Stimulated activated CD4-positive, alpha-beta T cell treated with anti-CD3 and anti-CD28 coated beads, Interleukin-1b, Interleukin-23, amount 100 ng/mL, for 1 hour (primary cell): ENCODE measurements around the gene TRDMT1.

ENCODE experiments used
- DNase-seq, 2 donors: peaks; one replicate each; pipeline ENCODE4 v3.0.0-alpha.2; 2020; ENCODE audit warnings: low read depth in 2 of 2

Gene TRDMT1

DNA sequence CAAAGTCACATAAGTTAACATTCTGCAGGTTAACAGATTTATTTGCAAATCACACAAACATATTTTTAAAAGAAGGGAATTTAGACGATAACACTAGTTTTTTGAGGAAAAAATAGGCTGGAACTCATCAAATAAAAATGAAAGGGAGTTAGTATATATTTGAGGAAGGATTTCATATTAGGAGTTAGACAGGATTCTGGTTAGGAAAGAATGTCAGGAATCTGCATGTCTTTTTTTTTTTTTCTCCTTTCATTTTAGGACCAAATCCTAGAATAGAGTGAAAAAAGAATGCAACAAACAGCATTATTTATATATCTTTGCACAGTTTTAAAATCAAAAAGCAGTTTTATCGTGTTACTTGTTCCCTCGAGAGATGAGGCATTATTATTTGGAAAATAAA lies 8.9 kb upstream of the TRDMT1 start:
- DNase-seq: no peak

DNA sequence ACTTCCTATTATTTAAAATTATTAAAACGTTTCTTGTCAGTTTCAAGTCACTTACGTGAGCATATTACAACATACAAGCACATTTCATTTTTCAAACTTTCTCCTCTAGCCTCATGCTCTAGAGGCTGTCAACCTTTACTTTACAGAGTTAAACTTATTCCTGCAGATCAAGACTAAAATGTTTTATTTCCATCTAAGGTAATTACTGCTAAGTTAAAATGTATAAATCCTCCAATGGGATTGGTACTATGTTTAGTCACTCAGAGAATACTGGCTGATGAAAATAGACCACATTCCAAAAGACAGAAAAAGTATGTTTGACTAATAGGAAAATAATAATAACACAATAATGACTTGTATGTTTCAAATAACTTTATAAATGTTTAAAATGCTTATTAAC lies 8.4 kb upstream of the TRDMT1 start:
- no peak for DNase-seq

DNA sequence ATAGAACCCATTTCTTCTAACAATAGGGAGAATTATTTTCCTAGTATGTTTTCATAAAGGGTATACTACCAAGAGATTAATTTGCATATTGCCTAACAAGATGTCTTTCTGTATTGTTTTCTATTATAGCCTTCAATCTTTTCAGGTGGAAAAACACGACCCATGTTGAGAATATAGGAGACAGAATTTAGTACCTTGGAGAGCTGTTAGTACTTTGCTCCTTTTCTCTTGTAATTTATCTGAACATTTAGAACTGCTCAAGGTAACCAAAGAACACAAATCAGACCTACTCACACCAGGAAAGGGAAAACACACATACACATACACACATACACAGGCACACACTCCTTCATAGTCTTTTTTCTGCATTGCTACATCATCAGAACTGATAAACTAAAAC lies 7.8 kb upstream of the TRDMT1 start:
- DNase-seq: no peak

DNA sequence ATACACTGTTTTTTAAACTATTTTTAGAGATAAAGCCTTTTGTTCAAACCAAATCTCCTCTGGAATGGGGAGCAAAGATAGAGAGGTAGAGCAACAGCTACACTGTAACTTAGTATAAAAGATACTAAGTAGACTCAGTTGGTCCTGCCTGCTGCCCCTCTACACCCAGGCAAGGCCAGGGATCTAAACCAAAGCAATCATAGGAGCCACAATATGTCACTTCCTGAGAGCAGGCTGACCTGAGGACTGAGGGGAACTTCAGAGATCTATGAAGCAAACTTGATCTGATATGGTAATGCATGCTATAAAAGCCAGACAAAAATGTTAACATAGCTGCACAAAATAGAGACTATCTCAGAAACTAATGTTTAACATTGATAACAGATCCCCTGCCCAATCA lies 7.0 kb upstream of the TRDMT1 start:
- DNase-seq: no peak

DNA sequence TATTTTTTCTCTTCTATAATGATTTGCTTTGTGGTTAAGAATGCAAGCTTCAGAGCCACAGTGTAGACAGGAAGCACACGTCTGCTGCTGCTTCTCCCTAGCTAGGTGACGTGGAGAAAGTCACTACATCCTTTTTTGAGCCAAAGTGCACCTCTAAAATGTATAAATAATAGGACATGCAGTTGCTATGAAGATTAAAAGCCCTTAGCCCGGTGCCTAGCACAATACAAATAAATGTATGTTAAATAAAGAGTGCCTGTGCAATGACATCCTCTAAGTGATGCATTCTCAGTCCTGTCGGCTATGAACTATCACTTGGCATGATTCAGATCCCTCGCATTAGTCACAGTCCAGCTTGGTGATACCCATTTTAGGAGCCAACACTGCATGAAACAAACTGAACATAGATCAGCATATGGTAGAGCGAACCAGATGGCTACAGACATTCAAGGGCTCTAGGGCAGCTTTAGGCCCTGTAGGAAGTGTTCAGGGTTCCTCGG lies 4.8 kb upstream of the TRDMT1 start:
- no peak for DNase-seq

DNA sequence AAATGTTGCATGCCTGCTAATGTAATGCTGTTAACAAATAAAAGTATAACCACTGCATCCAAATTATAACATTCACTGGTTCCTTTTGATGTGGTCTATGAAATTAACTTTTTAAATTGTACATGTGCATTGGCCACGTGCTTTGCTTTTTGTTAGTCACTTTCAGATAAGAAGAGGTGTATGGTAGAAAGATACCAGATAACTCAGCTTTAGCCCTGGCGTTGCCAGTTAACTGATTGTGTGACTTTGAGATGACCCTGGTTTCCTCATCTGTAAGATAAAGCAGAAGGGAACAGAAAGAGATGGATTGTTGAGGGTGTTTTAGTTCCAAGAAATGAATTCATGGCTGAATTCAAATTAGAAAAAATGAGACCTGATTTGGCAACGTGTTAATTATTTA lies 1.9 kb upstream of the TRDMT1 start:
- no peak for DNase-seq

DNA sequence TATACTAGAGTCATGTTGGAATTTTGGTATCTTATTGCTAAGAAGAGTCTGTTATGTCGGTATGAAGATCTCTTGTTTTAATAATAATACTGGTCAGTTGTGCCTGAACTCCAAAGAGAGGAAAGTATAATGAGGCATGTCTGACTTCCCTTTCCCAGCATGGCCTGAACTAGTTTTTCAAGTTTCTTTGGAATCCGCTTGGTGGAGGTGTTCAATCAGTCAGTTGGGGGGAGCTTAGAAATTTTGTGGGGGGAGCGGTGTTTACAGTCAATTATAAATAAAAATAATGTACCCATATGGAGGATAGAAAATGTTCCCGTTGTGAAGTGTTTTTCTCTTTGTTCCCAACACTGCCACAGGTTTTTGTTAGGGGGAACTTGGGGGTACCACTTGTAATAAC lies 1.5 kb upstream of the TRDMT1 start:
- no peak for DNase-seq

DNA sequence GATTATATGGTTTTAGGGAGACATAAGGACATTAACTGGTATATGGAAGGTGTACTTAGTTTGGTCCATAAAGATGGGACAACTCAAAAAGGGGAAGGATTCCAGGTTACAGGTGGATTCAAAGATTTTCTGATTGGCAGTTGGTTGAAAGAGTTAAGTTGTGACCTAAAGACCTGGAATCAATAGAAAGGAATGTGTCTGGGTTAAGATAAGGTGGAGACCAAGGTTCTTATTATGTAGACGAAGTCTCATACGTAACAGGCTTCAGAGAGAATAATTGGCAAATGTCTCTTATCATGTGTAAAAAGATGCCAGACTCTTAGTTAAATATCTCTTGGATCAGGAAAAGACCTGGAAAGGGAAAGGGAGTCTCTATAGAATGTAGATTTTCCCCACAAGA lies 1.0 kb upstream of the TRDMT1 start:
- DNase-seq: no peak

DNA sequence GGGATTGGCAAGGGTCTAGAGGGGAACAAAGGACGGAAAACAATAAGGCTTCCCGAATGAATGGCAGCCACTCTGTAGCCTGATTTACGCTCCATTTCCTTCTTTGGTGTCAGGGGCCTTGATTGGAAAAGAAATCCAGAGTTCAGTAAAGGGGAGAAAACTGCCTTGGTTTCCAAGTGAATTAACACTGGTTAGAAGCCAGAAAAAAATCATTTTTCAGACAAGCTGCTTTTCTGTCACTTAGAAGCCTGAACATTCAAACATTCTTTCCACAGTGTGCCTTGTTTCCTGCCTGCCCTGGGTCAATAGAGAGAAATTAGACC lies 283 bp upstream of the TRDMT1 start:
- no peak for DNase-seq

DNA sequence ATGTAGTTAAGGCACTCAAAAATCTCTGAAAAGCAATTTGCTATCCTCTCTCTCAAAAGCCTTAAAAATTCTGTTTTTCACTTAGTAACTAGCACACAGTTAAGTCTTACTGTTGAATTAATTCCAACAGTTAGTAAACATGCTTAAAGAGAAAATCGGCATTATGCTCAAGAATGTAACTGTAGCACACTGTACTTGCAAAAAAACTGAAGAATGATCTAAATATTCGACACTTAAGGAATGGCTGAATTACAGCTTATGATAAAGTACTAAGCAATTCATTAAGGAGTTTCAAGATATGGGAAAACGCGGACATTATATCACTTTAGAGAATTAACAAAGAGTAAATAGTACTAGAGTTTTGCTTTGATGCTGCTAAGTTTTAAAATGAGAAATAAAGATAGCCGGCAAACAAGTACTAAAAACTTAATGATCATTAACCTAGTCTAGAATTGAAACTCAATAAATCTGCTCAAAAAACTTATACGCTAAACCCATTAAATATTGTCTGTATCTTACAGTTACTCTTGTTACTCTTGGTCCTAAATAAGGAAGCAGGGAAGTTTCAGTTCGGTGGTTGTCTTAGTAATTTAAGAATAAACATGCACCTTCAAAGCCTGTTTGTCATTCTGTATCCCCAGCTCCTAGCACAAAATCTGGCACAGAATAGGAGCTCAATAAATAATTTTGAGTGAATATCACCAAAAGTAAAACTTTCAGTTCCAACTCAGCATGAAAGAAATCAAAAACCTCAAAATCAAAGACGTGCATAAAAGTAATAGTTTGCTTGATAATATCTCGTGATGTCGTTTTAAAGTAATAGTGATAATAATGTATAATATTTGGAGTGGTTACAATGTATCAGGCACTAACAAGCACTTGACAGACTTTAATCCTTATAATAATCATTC lies 1.2 kb downstream of the TRDMT1 start:
- no peak for DNase-seq

DNA sequence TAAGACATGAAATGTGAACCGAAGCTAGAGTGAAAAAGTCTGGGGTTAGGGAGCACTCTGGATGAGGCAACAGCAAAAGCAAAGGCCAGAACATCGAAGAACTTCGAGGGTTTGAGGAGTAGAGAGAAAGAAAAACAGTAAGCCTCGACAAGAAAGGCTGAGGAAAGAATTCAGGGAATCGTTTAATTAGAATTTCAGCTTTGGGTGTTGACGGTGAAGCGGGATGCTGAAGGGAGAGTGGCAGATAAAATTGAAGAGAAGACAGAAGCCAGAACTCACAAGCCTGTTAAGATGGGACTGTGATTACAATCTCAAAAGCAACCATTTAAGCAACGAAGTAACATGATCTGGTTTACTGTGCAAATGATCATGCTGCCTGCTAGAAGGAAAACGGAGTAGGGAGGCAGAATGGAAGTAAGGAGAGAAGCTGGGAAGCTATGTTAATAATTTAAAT lies 2.1 kb downstream of the TRDMT1 start:
- DNase-seq: no peak

DNA sequence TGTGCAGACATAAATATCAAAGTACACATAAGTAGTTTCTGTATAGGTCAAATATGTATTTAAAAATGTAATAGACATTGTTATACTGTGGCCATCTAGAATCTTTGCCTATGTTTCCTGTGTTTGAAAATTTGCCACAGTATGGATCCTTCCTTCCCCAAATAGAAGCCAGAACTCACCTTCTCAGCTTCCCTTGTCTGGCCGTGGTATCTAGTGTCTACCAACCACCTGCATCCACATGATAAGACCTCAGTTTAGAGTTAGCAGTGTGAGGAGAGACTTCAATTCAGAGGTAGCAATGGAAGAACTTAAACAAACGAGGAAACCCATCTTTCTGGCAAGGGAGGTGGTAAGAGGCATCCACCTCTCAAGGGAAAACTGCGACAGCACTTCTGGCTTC lies 4.9 kb downstream of the TRDMT1 start:
- no peak for DNase-seq

DNA sequence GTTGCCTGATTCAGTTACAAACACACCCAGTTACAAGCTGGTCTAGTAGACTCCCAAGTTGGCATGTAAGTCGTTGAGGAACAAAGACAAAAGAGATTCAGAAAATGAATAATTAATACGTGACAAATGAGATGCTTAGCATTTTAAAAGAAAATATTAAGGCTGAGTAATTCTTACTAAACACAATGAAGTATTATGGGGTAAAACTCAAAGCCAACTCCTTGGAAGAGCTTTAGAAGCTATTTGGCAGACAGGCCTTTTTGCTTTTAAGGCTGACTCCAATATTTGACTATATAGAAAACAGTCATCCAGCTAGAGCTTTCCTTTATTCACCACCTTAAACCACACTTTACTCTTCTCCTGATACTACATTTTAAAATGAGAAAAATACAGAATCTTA lies 5.4 kb downstream of the TRDMT1 start:
- DNase-seq: no peak

DNA sequence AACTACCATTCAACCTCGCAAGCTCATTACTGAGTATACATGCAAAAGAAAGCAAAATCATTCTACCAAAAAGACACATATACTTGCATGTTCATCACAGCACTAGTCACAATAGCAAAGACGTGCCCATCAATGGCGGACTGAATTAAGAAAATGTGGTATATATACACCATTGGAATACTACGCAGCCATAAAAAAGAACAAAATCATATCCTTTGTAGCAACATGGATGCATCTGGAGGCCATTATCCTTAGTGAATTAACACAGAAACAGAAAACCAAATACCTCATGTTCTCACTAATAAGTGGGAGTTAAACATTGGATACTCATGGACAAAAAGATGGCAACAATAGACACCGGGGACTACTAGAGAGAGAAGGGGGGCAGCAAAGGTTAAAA lies 6.4 kb downstream of the TRDMT1 start:
- no peak for DNase-seq

DNA sequence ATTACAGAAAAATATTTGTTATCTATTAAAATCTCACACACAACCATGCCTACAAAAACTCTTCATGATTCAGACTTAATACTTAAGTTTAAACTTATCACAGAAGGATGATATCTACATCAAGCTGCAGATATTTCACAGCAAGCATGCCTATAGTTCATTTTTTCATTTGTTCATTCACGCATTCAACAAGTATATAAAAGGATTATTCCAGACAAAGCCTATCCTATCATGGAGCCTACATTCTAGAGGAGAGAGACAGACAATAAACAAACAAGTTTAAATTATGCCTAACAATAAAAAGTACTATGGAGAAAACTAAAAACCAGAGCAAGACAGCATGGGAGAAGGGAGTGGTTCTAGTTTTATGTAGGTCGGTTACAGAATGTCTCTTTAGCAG lies 10.9 kb downstream of the TRDMT1 start:
- DNase-seq: no peak

DNA sequence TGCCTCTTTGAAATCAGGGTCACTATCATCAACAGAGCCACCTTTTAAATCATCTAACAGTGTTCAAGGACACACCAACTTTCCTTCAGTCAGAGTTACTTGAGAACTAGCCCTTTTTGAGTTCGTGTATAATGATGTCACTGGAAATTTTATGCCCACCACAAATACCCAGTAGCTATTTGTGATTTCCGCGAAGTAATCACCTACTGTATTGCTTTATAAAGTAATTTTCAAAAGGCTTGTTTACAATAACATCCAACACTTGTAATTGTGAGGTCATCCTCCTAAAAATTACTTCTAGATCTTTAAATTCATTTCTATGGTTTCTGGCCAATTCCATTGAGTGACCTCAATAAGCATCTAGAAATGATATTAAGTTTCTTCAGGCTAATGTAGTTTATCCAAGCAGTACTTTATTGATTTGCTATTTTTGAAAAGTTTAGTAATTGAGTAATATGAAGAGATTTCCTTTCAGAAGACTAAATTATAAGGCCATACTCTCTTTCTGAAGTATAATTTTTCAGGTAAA lies 12.8 kb downstream of the TRDMT1 start:
- no peak for DNase-seq

DNA sequence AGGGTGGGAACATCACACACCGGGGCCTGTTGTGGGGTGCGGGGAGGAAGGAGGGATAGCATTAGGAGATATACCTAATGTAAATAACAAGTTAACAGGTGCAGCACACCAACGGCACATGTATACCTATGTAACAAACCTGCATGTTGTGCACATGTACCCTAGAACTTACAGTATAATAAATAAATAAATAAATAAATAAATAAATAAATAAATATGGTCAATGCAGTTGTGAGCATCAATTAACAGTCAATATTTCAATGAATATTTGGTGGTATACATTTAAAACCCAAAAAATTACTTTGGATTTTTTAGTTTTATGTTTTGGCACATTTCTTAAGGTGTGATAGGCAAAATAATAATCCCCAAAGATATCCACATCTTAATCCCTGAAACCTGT lies 15.6 kb downstream of the TRDMT1 start:
- DNase-seq: no peak

DNA sequence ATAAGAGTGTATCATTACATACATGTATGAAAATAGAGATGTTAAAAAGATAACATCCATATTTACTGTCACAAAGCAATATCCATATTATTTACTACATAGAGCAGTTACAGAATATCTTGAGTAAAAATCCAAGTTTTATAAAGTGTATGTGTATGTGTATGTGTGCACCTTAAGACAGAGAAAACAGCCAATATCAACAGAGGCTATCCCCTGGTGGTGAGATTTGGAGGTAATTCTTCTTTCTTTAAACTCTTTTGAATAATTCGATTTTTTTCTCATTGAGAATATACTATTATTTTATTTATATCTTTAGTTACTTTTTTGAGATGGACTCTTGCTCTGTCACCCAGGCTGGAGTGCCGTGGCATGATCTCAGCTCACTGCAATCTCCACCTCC lies 18.4 kb downstream of the TRDMT1 start:
- DNase-seq: no peak

DNA sequence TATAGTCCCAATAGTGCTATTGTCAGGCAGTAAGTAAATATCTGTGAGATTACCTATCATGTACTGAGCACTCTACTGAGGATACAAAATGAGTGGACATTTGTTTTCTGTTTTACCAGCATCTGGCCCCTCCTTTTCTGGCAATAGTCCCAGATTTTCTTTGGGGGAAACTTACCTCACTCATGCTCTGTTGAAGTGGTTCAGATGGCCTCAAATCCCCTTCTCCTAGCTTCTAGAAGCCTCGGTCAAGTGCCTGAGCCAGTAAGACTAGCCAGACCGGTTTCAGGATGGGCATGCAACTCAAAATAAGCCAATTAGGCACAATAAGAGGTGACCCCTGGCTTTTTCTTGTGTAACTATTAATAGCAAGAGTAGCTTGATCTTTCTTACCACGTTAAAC lies 19.7 kb downstream of the TRDMT1 start:
- DNase-seq: no peak

DNA sequence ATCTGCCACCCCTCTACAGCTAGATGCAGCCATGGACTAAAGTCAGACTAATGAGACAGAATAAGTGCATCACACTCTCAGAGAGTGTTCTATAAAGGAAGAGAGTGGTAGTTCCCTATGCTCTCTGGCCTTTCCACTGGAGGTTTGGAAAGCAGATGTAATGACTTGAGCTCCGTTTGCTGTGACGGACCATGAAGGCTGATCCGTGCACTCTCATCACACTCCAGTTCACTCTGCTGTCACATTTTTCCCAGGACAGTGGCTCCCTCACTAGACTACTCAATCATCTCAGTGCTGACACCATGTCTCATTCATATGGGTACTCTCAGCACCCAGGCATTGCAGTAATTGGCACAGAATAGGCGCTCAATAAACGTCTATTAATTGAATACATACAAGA lies 20.4 kb downstream of the TRDMT1 start:
- DNase-seq: no peak

DNA sequence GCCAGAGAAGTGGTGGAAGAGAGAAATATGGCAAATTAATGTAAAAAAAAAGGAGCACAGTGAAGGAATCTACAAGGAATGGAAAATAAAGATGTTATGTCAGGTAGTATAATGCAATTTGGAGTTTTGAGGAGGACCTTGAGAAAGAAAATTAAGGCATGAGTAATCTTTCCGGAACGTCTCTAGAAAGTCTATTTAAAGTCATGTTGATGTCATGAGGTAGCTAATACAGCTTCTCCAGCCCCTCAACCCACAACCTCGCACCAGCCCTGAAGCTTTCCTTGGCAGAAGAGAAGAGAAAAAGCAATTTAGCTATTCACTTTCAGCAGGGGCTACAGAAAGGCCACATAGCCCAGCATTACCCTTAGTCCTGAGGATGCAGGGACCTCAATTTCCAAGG lies 22.5 kb downstream of the TRDMT1 start:
- no peak for DNase-seq

DNA sequence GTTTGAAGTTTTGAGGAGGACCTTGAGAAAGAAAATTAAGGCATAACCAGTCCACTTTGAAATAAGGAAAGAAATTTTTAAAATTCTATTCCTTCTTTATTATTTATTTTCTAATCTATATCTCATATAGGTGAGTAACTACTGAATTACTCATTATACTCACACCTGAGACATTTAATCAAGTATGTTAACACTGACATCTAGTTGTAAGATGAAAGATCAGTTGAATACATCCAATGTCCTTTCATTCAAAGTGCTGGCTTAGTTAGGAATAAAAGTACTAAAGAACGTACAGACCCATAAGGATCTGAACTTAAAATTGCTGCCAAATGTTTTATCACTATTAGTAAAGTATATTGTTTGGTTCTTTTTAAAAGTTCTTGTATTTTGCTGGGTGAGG lies 23.5 kb downstream of the TRDMT1 start:
- no peak for DNase-seq

DNA sequence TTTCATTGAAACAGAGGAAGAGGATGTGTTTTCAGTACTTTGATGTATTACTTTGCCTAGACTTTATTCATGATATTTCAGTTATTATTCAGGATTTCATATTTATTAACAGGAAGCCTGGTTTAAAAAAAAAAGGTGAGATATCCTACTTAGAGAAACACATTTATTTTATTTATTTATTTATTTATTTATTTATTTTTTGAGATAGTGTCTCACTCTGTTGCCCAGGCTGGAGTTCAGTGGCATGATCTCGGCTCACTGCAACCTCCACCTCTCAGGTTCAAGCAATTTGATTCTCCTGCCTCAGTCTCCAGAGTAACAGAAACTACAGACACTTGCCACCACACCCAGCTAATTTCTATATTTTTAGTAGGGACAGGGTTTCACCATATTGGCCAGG lies 24.5 kb downstream of the TRDMT1 start:
- DNase-seq: no peak

DNA sequence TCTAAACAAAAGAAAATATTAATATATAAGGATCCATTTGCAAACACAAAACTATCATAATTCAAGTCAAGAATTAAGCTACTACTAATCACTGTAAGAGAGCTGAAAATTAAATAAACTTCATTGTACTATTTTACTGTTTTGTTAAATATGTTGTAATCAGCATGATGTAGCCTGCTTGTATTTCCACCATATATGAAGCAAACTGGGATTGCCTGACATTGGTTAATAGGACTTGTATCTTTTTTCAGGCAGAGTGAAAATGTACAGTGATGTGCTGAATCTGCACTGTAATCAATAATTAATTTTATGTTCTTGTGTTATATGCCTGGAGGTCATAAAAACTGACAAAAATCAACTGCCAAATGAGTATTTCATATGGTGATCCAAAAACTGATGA lies 25.4 kb downstream of the TRDMT1 start:
- DNase-seq: no peak
